ENCODE results near the gene WDR27.

- TF ChIP-seq CTCF (IDR thresholded peaks at IDR 0.05) = no peak
- TF ChIP-seq POLR2A (IDR thresholded peaks at IDR 0.05) = no peak
These were observed 44.7 kb upstream of the WDR27 start for GRCh38 chr6:169746556-169746955.
